Neural crest cell (in vitro differentiated cells): ENCODE results near the gene EPB41L4A. TPM values are rescaled to one million over a fixed set of nuclear protein-coding genes. Genes with fewer than 3 reads are reported as not detected.

Experiments used
- DNase-seq: peaks from one replicate; pipeline ENCODE4 v3.0.0; 2021; ENCODE audit warnings: low read depth, mixed read lengths, low spot score
- H3K27ac Mint-ChIP-seq: one replicate; pipeline ENCODE4 v1.8.0; 2021; ENCODE audit warnings: mild to moderate bottlenecking, mixed read lengths; ENCODE audit not compliant: unreplicated experiment
- H3K27me3 Mint-ChIP-seq: 2 replicates; pipeline ENCODE4 v1.8.0; 2021; ENCODE audit warnings: low read depth, mild to moderate bottlenecking, mixed read lengths
- H3K36me3 Mint-ChIP-seq: 2 replicates; pipeline ENCODE4 v1.8.0; 2021; ENCODE audit warnings: low read depth, mild to moderate bottlenecking, mixed read lengths
- H3K4me1 Mint-ChIP-seq: 2 replicates; pipeline ENCODE4 v1.8.0; 2021; ENCODE audit warnings: mixed read lengths
- H3K4me3 Mint-ChIP-seq: one replicate; pipeline ENCODE4 v1.8.0; 2021; ENCODE audit warnings: mild to moderate bottlenecking, mixed read lengths
- H3K9me3 Mint-ChIP-seq: 2 replicates; pipeline ENCODE4 v1.8.0; 2021; ENCODE audit warnings: mixed read lengths
- CTCF ChIP-seq: fragments of 200-600 bp; sonication (generic); conservative IDR thresholded peaks from 2 replicates; pipeline ENCODE4 v1.5.0; 2021; ENCODE audit warnings: antibody characterized with exemption, mild to moderate bottlenecking
- total RNA-seq: library from RNA; stranded (reverse); gene quantifications from 2 replicates; pipeline ENCODE4 v1.2.1, GENCODE V29; 2021

EPB41L4A gene
- total RNA-seq, 1 donor from 2014 or later: 10.8 TPM

- Mint-ChIP-seq H3K27ac (no peak overlapping the region), H3K4me3 (no peak overlapping the region), H3K4me1 (peaks cover 8% of the 10 kb centered on the region), H3K36me3 (no peaks in the 10 kb centered on the region), H3K27me3 (no peaks in the 10 kb centered on the region), H3K9me3 (no peaks in the 10 kb centered on the region)
- TF ChIP-seq CTCF: no peak
- DNase-seq: no peak
These were observed 222.5 kb downstream of the EPB41L4A start for GRCh38 chr5:112196584-112196983.

GRCh38 chr5:112195924-112196323 lies 223.2 kb downstream of the EPB41L4A start:
- peaks cover 1% of the 10 kb centered on the region for H3K4me1 Mint-ChIP-seq

GRCh38 chr5:112192866-112193265 lies 226.2 kb downstream of the EPB41L4A start:
- no peaks in the 10 kb centered on the region for H3K27me3 Mint-ChIP-seq
- H3K27ac Mint-ChIP-seq: no peak overlapping the region
- no peaks in the 10 kb centered on the region for H3K4me1 Mint-ChIP-seq
- no peaks in the 10 kb centered on the region for H3K36me3 Mint-ChIP-seq
- TF ChIP-seq CTCF: no peak
- no peak for DNase-seq
- H3K4me3 Mint-ChIP-seq: no peak overlapping the region
- no peaks in the 10 kb centered on the region for H3K9me3 Mint-ChIP-seq

More at GRCh38 chr5:112195924-112196323, 223.2 kb downstream of the EPB41L4A start:
- no peak overlapping the region for H3K4me3 Mint-ChIP-seq
- DNase-seq: no peak
- H3K27me3 Mint-ChIP-seq: no peaks in the 10 kb centered on the region
- no peak for TF ChIP-seq CTCF
- H3K9me3 Mint-ChIP-seq: no peaks in the 10 kb centered on the region
- no peak overlapping the region for H3K27ac Mint-ChIP-seq
- H3K36me3 Mint-ChIP-seq: no peaks in the 10 kb centered on the region

GRCh38 chr5:112192072-112192471 lies 227.0 kb downstream of the EPB41L4A start:
- Mint-ChIP-seq H3K27ac (no peak overlapping the region), H3K9me3 (no peaks in the 10 kb centered on the region), H3K4me3 (no peak overlapping the region), H3K27me3 (no peaks in the 10 kb centered on the region), H3K36me3 (no peaks in the 10 kb centered on the region), H3K4me1 (no peaks in the 10 kb centered on the region)
- no peak for DNase-seq
- no peak for TF ChIP-seq CTCF

- H3K36me3 Mint-ChIP-seq: no peaks in the 10 kb centered on the region
- DNase-seq: no peak
- H3K4me1 Mint-ChIP-seq: no peaks in the 10 kb centered on the region
- H3K27ac Mint-ChIP-seq: no peak overlapping the region
- H3K4me3 Mint-ChIP-seq: no peak overlapping the region
- H3K27me3 Mint-ChIP-seq: no peaks in the 10 kb centered on the region
- TF ChIP-seq CTCF: no peak
- no peaks in the 10 kb centered on the region for H3K9me3 Mint-ChIP-seq
These were observed 229.7 kb downstream of the EPB41L4A start for GRCh38 chr5:112189391-112189790.
